Esophagus (tissue), 2 donors: Measurements from ENCODE around the gene MARCHF3. TPM values are rescaled to one million over a fixed set of nuclear protein-coding genes. Genes with fewer than 3 reads are reported as not detected.

ENCODE experiments used
- H3K27ac ChIP-seq, 2 donors: one replicate each; pipeline ENCODE4 v1.5.1; 2013; ENCODE audit warnings: low read depth in 2 of 2, mild to moderate bottlenecking in 2 of 2, inconsistent platforms in 1 of 2, low read length in 1 of 2, moderate library complexity in 1 of 2
- H3K27me3 ChIP-seq, 2 donors: one replicate each; pipeline ENCODE4 v1.6.1; 2013; ENCODE audit warnings: low read length in 2 of 2, control low read depth in 1 of 2, mild to moderate bottlenecking in 1 of 2; ENCODE audit not compliant: insufficient read depth in 2 of 2, control insufficient read depth in 1 of 2
- H3K36me3 ChIP-seq, 2 donors: one replicate each; pipeline ENCODE4 v1.6.1; 2013; ENCODE audit warnings: low read length in 1 of 2; ENCODE audit not compliant: control insufficient read depth in 2 of 2, insufficient read depth in 2 of 2
- H3K4me1 ChIP-seq, 2 donors: one replicate each; pipeline ENCODE4 v1.6.1; 2013; ENCODE audit warnings: low read length in 1 of 2; ENCODE audit not compliant: control insufficient read depth in 2 of 2, insufficient read depth in 2 of 2
- H3K4me3 ChIP-seq, 2 donors: one replicate each; pipeline ENCODE4 v1.5.1; 2013; ENCODE audit warnings: low read length in 2 of 2, mild to moderate bottlenecking in 2 of 2, low read depth in 1 of 2, moderate library complexity in 1 of 2
- H3K9me3 ChIP-seq, 2 donors: one replicate each; pipeline ENCODE4 v1.6.1; 2013; ENCODE audit warnings: mild to moderate bottlenecking in 2 of 2, low read depth in 1 of 2, low read length in 1 of 2, moderate library complexity in 1 of 2; ENCODE audit not compliant: control insufficient read depth in 2 of 2, insufficient read depth in 1 of 2
- WGBS, 2 donors: extraction: QIAGEN DNeasy Blood & Tissue Kit; methylation state at CpG; one replicate each; pipeline ENCODE4 v1.1.7; 2013; 5-methylcytosine and 5-hydroxymethylcytosine counted together
- polyA plus RNA-seq, 2 donors: library from polyadenylated mRNA; stranded (reverse); fragments of 200-250 nt; gene quantifications; one replicate each; pipeline ENCODE4 v1.2.3, GENCODE V29; 2013
- donor health status: healthy with polysubstance abuse.
- donor health status: Bipolar disorder and iron deficiency.

Gene MARCHF3
- polyA plus RNA-seq, 2 donors = 1.5 to 2.4 TPM

DNA sequence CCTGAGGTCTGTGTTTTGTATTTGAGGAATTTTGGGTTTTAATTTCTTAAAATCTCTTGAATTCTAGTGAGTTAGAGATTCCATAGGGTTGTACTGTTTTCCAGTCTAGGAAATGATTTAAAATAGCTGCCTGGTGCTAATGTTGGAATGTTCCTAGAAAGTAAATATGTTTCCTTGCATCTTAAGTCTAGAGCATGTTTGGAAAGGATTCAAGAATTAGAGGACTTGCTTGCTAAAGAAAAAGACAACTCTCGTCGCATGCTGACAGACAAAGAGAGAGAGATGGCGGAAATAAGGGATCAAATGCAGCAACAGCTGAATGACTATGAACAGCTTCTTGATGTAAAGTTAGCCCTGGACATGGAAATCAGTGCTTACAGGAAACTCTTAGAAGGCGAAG, 211.6 kb downstream of the MARCHF3 start:
- H3K27ac ChIP-seq = no peak overlapping the region
- WGBS, 2 donors = 95 to 98% methylated on average over 4 of the region's 4 CpGs
- no peaks in the 10 kb centered on the region for H3K27me3 ChIP-seq
- no peak overlapping the region for H3K4me3 ChIP-seq
- no peaks in the 10 kb centered on the region for H3K9me3 ChIP-seq
- no peaks in the 10 kb centered on the region for H3K4me1 ChIP-seq
- H3K36me3 ChIP-seq = peaks cover 0 to 2% of the 10 kb centered on the region in 2 donors

Other genes starting within 250 kb of the MARCHF3 start
- 1 to 10 TPM; 4.1 to 4.5 TPM for gene C5orf63, start 42.9 kb upstream of the MARCHF3 start, polyA plus RNA-seq